GM12892 (cell line): ENCODE results near the gene XYLT1.

Experiments used
- POLR2A ChIP-seq: IDR thresholded peaks from 2 replicates; pipeline ENCODE4 v1.6.1; 2011; ENCODE audit warnings: low read depth, low read length, control low read depth
- POLR2AphosphoS5 ChIP-seq: IDR thresholded peaks from 2 replicates; pipeline ENCODE4 v1.6.1; 2011; ENCODE audit warnings: low read depth, low read length, control low read depth
- TAF1 ChIP-seq: IDR thresholded peaks from 2 replicates; pipeline ENCODE4 v1.6.1; 2011; ENCODE audit warnings: low read depth, mild to moderate bottlenecking, control low read depth, low read length, borderline replicate concordance

DNA sequence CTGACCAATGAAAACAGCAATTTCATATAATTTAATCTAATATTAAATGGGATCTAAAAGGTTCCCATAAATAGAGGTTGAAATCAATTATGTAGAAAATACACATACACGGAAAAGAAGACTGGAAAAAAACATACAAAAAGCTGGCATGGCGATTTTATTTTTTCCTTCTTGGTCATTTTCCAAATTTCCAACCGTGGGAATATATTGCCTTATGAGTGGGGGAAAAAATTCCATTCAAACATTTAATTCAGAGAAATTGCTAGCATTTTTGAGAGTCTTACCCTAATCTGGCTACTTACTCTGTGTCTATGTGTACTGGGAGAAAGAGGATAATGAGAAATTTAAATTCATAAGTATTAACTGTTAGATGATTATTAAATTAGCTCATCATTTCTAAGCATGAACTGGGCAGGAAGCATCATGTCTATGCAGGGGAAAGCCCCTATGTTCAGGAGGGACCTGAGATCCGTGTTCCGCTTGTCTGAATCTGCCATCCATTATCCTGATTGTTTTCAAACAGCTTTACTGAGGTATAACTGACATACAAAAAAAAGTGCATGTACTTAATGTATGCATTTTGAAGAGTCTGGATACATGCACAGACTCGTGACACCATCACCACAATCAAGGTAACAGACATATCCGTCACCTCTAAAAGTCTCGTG is 145.2 kb downstream of the XYLT1 start:
- TF ChIP-seq TAF1 = no peak
- TF ChIP-seq POLR2A = no peak
- no peak for TF ChIP-seq POLR2AphosphoS5
